Stimulated activated naive CD8-positive, alpha-beta T cell treated with anti-CD3 and anti-CD28 coated beads, Interleukin-15, Interleukin-2, amounts not matched to agents 100 ng/mL and 50 ng/mL, for 24 hours (primary cell): ENCODE results near the gene PCGF6.
"Not testable (repeated sequence)": the region's sequence is repeated elsewhere in the genome, so short reads cannot be mapped to it uniquely, and the experiment has no call there.

Source experiments
- H3K27ac Mint-ChIP-seq: one replicate; pipeline ENCODE4 v1.8.0; 2021; ENCODE audit warnings: mild to moderate bottlenecking, mixed read lengths
- H3K27me3 Mint-ChIP-seq: one replicate; pipeline ENCODE4 v1.8.0; 2021; ENCODE audit warnings: mixed read lengths
- H3K36me3 Mint-ChIP-seq: one replicate; pipeline ENCODE4 v1.8.0; 2021; ENCODE audit warnings: low read depth, mixed read lengths
- H3K4me1 Mint-ChIP-seq: one replicate; pipeline ENCODE4 v1.8.0; 2021; ENCODE audit warnings: low read depth, mixed read lengths
- H3K4me3 Mint-ChIP-seq: one replicate; pipeline ENCODE4 v1.8.0; 2021; ENCODE audit warnings: mild to moderate bottlenecking, mixed read lengths
- H3K9me3 Mint-ChIP-seq: one replicate; pipeline ENCODE4 v1.8.0; 2021; ENCODE audit warnings: mixed read lengths

Gene PCGF6

DNA sequence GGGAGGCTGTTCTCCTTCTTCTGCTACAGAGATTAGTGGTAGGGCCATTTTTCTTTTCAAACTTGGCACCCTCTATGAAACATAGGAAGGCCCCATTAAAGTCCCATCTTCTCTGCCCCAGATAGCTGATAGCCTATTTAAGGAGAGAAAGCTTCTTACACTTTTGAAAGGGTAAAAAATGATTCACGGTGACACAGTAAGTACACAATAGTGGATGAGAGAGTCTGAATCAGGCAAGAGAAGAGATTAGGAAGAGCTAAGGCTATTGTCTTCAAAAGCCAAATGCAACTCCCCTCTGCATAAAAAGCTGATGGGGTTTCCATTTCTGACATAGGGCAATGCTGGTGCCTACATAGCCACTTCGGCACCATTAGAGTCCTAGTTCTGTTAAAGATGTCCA, 70.4 kb downstream of the PCGF6 start:
- H3K27me3 Mint-ChIP-seq = peaks cover 75% of the 10 kb centered on the region
- no peaks in the 10 kb centered on the region for H3K36me3 Mint-ChIP-seq
- H3K27ac Mint-ChIP-seq = no peak overlapping the region
- peaks cover 12% of the 10 kb centered on the region for H3K4me1 Mint-ChIP-seq
- H3K4me3 Mint-ChIP-seq = no peak overlapping the region
- no peaks in the 10 kb centered on the region for H3K9me3 Mint-ChIP-seq

DNA sequence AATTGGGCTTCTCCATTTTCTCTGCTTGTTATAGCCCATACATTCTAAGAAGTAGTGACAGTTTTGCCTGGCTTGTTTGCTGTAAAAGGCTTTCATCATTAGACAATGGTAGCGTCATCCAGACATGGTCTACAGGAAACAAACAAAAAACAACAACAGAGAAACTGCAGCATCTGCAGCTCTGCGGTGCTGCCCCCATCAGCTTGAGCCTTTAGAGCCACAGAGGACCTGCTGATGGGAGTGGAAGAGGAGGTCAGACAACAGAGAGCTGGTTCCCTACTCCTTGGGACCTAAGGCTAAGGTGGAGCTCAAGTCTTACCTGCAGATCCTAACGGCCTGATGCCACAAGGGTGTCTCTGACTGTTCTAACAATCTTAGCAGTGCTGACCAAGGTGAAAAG, 70.9 kb downstream of the PCGF6 start:
- Mint-ChIP-seq H3K4me1 (peaks cover 12% of the 10 kb centered on the region), H3K9me3 (no peaks in the 10 kb centered on the region), H3K36me3 (no peaks in the 10 kb centered on the region), H3K27me3 (peaks cover 80% of the 10 kb centered on the region), H3K27ac (no peak overlapping the region), H3K4me3 (no peak overlapping the region)

DNA sequence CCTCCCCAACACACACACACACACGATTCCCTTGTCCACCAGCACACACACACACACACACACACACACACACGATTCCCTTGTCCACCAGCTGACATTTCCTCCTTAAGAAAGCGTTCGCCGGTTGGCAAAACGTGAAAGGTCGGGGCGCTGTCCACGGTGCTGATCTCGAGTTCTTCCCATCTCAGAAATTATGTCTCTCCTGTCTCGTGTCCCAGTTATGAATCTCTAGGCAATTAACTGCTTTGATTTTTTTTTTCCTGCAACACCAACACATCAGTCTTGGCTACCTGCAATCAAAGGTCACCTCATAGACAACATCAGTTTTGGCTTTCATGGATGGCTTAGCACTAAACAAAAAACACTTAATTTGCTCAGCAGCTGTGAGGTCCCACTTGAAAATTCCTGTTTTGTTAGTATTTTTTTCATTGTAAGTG, 72.1 kb downstream of the PCGF6 start:
- H3K27me3 Mint-ChIP-seq = peaks cover 74% of the 10 kb centered on the region
- H3K4me3 Mint-ChIP-seq = peak overlapping the region; percentile 35
- no peaks in the 10 kb centered on the region for H3K9me3 Mint-ChIP-seq
- H3K27ac Mint-ChIP-seq = no peak overlapping the region
- peaks cover 12% of the 10 kb centered on the region for H3K4me1 Mint-ChIP-seq
- no peaks in the 10 kb centered on the region for H3K36me3 Mint-ChIP-seq

GRCh38 chr10:103278537-103278823, 72.5 kb downstream of the PCGF6 start:
- Mint-ChIP-seq H3K9me3 (no peaks in the 10 kb centered on the region), H3K4me1 (peaks cover 12% of the 10 kb centered on the region), H3K4me3 (no peak overlapping the region), H3K27ac (no peak overlapping the region), H3K27me3 (peaks cover 73% of the 10 kb centered on the region), H3K36me3 (no peaks in the 10 kb centered on the region)

GRCh38 chr10:103277713-103278536, 73.0 kb downstream of the PCGF6 start:
- Mint-ChIP-seq H3K4me1 (peaks cover 12% of the 10 kb centered on the region), H3K36me3 (no peaks in the 10 kb centered on the region), H3K27me3 (peaks cover 67% of the 10 kb centered on the region), H3K9me3 (no peaks in the 10 kb centered on the region), H3K27ac (no peak overlapping the region), H3K4me3 (no peak overlapping the region)

- no peak within 1 kb of the TSS for H3K27ac Mint-ChIP-seq
- peaks cover 61% of the 10 kb centered on the region for H3K27me3 Mint-ChIP-seq
These were observed 73.8 kb downstream of the PCGF6 start, which contains the start of gene INA for GRCh38 chr10:103276896-103277712. TSS of gene INA (plus strand) at chr10:103277138. CDS start at chr10:103277212, 74 bp downstream.

DNA sequence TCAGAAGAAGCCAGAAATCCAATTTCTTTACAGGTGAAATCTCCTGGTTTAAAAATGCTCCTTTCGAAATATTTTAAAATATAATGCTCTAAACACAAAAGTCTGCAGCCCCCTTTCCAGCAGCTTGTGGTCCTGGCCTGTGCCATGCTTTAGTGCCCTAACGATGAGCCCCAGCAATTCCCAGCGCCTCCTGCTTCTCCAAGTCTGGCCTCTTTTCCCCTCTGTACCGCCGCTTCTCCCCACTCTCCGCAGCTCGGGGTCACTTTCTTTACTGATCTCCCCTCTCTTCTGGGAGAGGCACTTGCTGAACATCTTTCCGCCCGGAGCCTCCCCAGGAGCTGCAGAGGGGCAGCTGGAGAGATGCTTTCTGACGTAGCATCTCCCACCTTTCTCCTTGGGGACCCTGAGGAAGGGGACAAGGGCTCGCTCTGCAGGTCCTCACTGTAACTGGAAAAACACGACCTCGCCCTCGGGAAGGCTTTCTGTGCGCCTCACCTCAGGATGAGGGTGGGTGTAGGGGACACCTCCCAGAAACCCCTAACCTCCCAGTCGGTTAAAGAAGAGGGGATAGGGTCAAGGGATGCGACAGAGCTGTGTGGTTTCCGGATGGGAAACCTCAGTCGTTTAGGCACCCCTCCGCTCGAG, 74.6 kb downstream of the PCGF6 start:
- H3K4me3 Mint-ChIP-seq = peak overlapping the region; percentile 60
- no peaks in the 10 kb centered on the region for H3K36me3 Mint-ChIP-seq
- H3K4me1 Mint-ChIP-seq = peaks cover 12% of the 10 kb centered on the region
- no peak overlapping the region for H3K27ac Mint-ChIP-seq
- H3K27me3 Mint-ChIP-seq = peaks cover 53% of the 10 kb centered on the region
- H3K9me3 Mint-ChIP-seq = no peaks in the 10 kb centered on the region

More at GRCh38 chr10:103276896-103277712, 73.8 kb downstream of the PCGF6 start, which contains the start of gene INA:
- H3K36me3 Mint-ChIP-seq = no peaks in the 10 kb centered on the region
- H3K4me3 Mint-ChIP-seq = peak within 1 kb of the TSS; percentile 60
- peaks cover 12% of the 10 kb centered on the region for H3K4me1 Mint-ChIP-seq
- no peaks in the 10 kb centered on the region for H3K9me3 Mint-ChIP-seq

DNA sequence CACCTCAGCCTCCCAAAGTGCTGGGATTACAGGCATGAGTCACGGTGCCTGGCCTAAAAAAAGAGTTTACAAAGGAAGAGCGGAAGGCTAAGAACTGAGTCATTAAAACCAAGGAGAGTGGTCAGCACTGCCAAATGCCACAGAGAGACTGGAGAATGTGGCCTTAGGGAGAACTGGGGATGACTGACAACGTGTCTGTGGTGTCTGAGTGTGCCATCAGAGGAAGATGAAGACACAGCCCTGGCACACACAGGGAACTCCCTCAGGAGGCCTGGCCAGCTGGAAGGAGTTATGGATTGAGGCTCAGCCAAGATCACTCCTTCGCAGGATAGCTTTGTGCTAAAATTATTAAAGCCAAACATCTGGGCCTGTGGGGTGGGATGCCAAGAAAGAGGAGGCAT, 77.9 kb downstream of the PCGF6 start:
- no peak overlapping the region for H3K27ac Mint-ChIP-seq
- H3K4me3 Mint-ChIP-seq = no peak overlapping the region
- no peaks in the 10 kb centered on the region for H3K36me3 Mint-ChIP-seq
- H3K9me3 Mint-ChIP-seq = no peaks in the 10 kb centered on the region
- H3K4me1 Mint-ChIP-seq = peaks cover 5% of the 10 kb centered on the region
- peaks cover 30% of the 10 kb centered on the region for H3K27me3 Mint-ChIP-seq

- Mint-ChIP-seq H3K27ac (no peak overlapping the region), H3K36me3 (peaks cover 4% of the 10 kb centered on the region), H3K4me3 (no peak overlapping the region), H3K27me3 (peaks cover 55% of the 10 kb centered on the region), H3K9me3 (peaks cover 4% of the 10 kb centered on the region), H3K4me1 (peaks cover 7% of the 10 kb centered on the region)
These were observed 85.1 kb downstream of the PCGF6 start for GRCh38 chr10:103265717-103266329.

- Mint-ChIP-seq H3K4me1 (peaks cover 7% of the 10 kb centered on the region), H3K27ac (no peak overlapping the region), H3K36me3 (peaks cover 4% of the 10 kb centered on the region), H3K9me3 (peaks cover 14% of the 10 kb centered on the region), H3K27me3 (peaks cover 52% of the 10 kb centered on the region), H3K4me3 (no peak overlapping the region)
These were observed 88.7 kb downstream of the PCGF6 start for GRCh38 chr10:103262229-103262628.

DNA sequence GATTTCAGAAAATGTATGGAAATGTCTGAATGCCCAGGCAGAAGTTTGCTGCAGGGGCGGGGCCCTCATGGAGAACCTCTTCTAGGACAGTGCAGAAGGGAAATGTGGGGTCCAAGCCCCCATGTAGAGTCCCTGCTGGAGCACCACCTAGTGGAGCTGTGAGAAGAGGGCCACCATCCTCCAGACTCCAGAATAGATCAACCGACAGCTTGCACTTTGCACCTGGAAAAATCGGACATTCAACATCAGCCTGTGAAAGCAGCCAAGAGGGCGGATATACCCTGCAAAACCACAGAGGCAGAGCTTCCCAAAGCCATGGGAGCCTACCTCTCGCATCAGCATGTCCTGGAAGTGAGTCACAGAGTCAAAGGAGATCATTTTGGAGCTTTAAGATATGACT, 91.0 kb downstream of the PCGF6 start:
- Mint-ChIP-seq H3K4me3 (no peak overlapping the region), H3K4me1 (peaks cover 7% of the 10 kb centered on the region), H3K27ac (no peak overlapping the region), H3K36me3 (peaks cover 4% of the 10 kb centered on the region), H3K9me3 (peaks cover 14% of the 10 kb centered on the region), H3K27me3 (peaks cover 36% of the 10 kb centered on the region)

- peaks cover 14% of the 10 kb centered on the region for H3K9me3 Mint-ChIP-seq
- H3K36me3 Mint-ChIP-seq, H3K4me3 Mint-ChIP-seq, H3K27ac Mint-ChIP-seq, H3K4me1 Mint-ChIP-seq: not testable (repeated sequence)
- H3K27me3 Mint-ChIP-seq = peaks cover 33% of the 10 kb centered on the region
These were observed 92.0 kb downstream of the PCGF6 start for GRCh38 chr10:103258928-103259327.

DNA sequence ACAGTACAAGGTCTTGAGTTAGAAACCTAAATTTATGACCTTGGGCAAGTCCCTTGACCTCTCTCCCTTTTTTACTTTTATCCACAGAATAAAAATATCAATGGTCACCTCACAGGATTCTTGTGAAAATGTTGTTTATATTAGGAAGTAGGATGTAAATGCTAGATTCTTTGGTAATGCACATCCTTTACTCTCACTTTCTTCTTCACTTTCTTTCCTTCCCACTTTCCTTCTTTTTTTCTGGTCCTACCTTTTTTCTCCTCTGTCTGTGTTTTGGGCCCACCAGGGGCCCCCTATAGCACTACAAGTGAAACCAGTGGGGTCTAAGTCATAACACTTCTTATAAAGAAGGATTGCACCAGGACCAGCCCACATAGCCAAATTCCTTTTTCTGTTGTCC, 93.1 kb downstream of the PCGF6 start:
- Mint-ChIP-seq H3K4me3 (no peak overlapping the region), H3K9me3 (peaks cover 14% of the 10 kb centered on the region), H3K36me3 (peaks cover 4% of the 10 kb centered on the region), H3K27ac (no peak overlapping the region), H3K27me3 (peaks cover 23% of the 10 kb centered on the region), H3K4me1 (peaks cover 7% of the 10 kb centered on the region)

GRCh38 chr10:103256613-103257012, 94.3 kb downstream of the PCGF6 start:
- H3K27me3 Mint-ChIP-seq = peaks cover 19% of the 10 kb centered on the region
- peaks cover 14% of the 10 kb centered on the region for H3K9me3 Mint-ChIP-seq
- no peak overlapping the region for H3K27ac Mint-ChIP-seq
- H3K36me3 Mint-ChIP-seq = peaks cover 4% of the 10 kb centered on the region
- H3K4me1 Mint-ChIP-seq = no peaks in the 10 kb centered on the region
- no peak overlapping the region for H3K4me3 Mint-ChIP-seq
